CD4-positive, alpha-beta T cell treated with Interleukin-4 for 4 hours (primary cell): ENCODE data around the gene ATP2A2.
"Not testable (repeated sequence)": the region's sequence is repeated elsewhere in the genome, so short reads cannot be mapped to it uniquely, and the experiment has no call there.

Experiments used
- DNase-seq: peaks from one replicate; pipeline ENCODE4 v3.0.0-alpha.2; 2020

ATP2A2 gene

GRCh38 chr12:110280779-110281548 is at the start of gene ATP2A2:
Gene ATP2A2 (plus strand): TSS chr12:110281247. CDS start chr12:110281790, 543 bp downstream.
- peak; percentile 89 for DNase-seq

- DNase-seq = no peak
Measured at GRCh38 chr12:110233212-110233903, 47.7 kb upstream of the ATP2A2 start.

DNA sequence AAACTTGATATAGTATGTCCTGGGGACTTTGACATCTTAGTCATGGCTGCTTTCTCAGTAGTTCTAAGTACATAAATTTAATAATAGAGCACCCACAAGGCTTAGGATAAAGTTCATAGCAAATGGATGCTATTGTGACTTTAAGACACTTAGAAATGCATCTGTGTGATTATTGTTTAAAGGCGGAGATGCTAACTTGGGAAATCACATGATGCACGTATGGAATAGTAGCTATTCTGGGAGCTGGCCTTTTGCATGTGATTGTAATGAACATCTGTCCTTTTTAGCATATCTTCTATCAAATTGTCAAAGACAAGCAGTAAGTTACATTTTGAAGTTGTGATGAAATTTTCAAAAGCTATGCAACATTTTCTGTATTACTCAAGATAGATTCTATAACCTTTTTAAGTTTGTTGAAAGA is 46.7 kb upstream of the ATP2A2 start:
- no peak for DNase-seq

GRCh38 chr12:110234755-110235154 is 46.3 kb upstream of the ATP2A2 start:
- no peak for DNase-seq

DNA sequence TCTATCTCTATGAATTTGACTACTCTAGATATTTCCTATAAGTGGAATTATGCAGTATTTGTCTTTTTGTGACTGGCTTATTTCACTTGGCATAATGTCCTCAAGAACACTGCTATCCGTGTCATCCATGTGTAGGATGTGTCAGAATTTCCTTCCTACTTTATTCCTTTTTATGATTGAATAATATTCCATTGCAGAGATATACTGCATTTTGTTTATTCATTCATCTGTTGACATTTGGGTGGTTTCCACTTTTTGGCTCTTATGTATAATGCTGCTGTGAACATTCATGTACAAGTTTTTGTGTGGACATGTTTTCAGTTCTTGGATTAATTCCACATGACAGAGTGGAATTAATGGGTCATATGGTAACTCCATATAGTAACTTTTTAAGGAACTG is 45.7 kb upstream of the ATP2A2 start:
- no peak for DNase-seq

DNA sequence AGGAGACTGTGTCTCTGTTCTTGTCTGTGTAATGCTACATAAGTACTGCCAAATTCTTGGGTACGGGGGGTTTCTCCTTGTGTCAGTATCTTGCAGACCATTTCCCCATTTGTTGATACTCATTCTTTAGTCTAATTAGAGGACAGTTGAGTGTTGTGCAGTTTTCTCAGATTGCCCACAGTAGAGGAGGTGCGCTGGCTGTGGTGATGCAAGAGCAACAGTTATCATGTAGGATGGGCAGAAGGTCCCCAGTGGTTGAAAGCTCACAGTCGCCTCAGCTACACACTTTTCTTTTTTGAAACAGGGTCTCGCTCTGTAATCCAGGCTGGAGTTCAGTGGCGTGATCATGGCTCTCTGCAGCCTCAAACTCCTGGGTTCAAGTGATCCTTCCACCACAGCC is 37.8 kb upstream of the ATP2A2 start:
- DNase-seq = no peak

DNA sequence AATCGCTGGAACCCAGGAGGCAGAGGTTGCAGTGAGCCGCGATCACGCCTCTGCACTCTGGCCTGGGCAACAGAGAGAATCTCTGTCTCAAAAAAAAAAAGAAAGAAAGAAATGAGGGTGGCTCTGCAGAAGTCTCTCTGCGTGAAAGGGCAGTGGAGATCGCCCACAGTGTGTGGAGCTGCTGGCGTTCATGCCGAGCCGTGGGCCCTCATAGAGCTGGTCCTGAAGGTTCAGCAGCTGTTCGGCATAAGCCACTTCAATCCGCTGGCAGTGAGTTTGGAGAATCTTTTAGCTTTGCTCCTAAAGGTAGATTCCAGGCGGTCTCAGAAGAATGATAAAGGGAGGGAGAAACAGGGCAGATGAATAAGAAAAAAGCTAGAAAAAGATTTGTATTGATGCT is 36.7 kb upstream of the ATP2A2 start:
- no peak for DNase-seq

DNA sequence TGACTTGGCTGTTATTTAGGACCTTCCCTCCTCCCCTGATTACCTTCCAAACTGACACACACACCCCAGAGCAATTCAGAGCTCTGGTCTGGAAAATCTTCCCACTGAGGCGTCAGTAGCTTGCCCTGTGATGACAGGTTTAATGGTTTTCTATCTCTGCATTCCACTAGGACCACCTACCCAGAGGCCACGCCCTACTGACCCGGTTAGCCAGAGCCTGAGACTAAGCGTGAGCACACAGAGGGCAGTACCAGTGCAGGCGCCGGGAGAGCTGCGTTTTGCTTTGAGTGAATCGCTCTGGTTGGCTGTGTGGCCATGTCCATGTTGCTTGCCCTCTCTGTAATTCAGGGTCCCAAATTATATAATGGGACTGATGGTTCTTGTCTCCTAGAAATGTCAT is 36.2 kb upstream of the ATP2A2 start:
- DNase-seq = no peak

DNA sequence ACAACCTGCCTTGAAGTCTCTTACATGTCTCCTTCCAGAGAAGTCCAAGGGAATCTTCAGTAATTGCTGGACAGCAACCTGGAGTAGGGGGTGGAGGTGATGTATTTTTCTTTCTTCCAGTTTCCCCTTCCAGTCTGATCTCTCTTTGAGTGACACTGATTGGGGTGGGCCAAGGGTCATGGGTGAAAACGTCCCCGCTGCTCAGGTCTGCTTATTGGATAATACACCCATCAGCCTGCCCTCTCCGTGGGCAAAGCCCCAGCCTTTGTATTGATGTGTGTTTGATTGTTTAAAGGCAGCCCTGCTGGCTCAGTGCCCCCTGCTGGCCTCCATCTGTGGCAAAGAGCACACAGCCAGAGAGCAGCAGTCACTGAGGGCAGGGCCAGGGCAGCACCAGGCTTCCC is 35.7 kb upstream of the ATP2A2 start:
- peak; percentile 43 for DNase-seq

DNA sequence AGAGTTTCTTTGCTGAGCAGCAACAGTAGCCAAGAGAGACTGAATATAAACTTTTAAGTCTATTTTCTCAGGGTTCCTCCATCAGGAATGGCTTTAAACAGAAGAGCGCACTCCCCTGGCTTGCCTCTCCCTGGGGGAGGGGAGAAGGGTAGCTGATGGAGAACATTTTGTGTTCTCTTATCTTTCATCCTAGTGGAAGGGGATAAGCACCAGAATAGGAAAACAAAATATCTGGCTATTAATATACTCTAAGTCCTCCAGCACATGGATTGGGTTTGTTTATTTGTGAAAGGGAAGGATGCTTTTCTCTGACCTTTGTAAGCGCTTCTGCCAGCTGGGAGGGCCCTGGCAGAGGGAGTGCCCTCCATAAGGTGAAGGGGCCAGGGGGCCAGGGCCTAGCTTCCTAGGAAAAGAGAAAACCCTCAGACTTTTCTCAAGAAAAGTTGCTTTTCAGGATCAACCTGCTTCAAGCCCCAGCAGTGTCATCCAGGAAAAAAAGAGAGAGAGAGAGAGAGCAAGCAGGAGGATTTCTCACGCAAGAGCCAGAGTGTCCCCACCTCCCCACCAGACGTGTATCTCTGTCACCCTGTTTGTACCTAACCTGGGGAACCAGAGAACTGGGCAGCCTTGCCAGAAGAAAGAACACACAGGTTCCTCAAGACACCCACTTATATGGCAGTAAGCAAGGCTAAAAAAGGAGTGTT is 34.3 kb upstream of the ATP2A2 start:
- no peak for DNase-seq

GRCh38 chr12:110247340-110248095 is 33.5 kb upstream of the ATP2A2 start:
- no peak for DNase-seq

- DNase-seq = no peak
Measured at GRCh38 chr12:110248096-110248447, 33.0 kb upstream of the ATP2A2 start.

GRCh38 chr12:110249105-110249504 is 31.9 kb upstream of the ATP2A2 start:
- DNase-seq = no peak

GRCh38 chr12:110249716-110250225 is 31.3 kb upstream of the ATP2A2 start:
- no peak for DNase-seq

DNA sequence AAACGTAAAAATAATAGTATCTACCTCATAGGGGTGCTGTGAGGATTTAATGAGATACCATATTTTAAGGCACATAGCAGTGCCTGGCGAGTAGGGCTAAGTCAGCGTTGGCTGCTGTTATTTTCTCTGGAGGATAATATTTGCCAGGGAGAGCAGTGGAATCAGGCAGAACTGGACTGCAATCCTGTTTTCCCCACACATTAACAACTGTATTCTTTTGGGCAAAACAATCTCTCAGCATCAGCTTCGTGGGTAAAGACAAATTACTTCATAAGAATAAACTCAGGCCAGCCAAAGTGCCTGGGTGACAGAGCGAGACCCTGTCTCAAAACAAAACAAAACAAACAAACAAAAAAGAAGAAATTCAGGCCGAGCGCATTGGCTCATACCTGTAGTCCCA is 29.7 kb upstream of the ATP2A2 start:
- DNase-seq = no peak

DNA sequence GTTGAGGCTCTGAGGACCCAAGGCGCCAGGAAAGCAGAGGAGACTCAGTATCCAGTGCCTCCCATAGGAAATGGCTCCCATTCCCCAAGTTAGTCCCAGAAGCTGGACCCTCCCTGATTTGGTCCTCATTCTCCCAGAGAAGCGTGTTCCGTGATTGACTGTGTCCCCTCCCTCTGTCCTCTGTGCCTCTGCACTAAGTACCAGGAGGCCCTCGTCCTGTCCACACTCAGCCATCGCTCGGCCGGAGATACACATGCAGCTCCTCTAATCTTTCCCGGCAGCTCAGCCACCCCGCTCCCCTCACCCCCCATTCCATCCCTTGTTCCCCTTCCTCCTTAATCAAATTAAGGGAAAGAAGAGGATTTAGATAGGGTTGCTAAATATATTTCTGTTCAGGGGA is 28.3 kb upstream of the ATP2A2 start:
- DNase-seq = no peak

GRCh38 chr12:110253176-110253575 is 27.9 kb upstream of the ATP2A2 start:
- DNase-seq = no peak

GRCh38 chr12:110254971-110255540 is 26.0 kb upstream of the ATP2A2 start:
- DNase-seq = no peak

- DNase-seq = not testable (repeated sequence)
Measured at GRCh38 chr12:110255890-110256456, 25.1 kb upstream of the ATP2A2 start.

- no peak for DNase-seq
Measured at GRCh38 chr12:110256780-110257431, 24.1 kb upstream of the ATP2A2 start.

GRCh38 chr12:110258466-110258865 is 22.6 kb upstream of the ATP2A2 start:
- no peak for DNase-seq
